Stomach (tissue), 4 donors: ENCODE measurements around the gene HECA.

Source experiments
- EP300 ChIP-seq: sonication (generic); formaldehyde crosslinking; IDR thresholded peaks from one replicate; pipeline ENCODE4 v1.6.1; 2017; ENCODE audit warnings: antibody characterized with exemption
- POLR2A ChIP-seq, 4 donors: fragments of 450-650 bp; IDR thresholded peaks; one replicate each; pipeline ENCODE4 v1.6.1; 2016; ENCODE audit warnings: antibody characterized with exemption in 4 of 4, control low read depth in 2 of 4, mild to moderate bottlenecking in 1 of 4, moderate library complexity in 1 of 4
- POLR2AphosphoS5 ChIP-seq, 3 donors: sonication (generic); formaldehyde crosslinking; IDR thresholded peaks; one replicate each; pipeline ENCODE4 v1.6.1; 2016; ENCODE audit warnings: antibody characterized with exemption in 3 of 3
- TF ChIP-seq, protein P1 (sequence below), 7 experiments: fragments of 450-650 bp in 4 of 7; fragments of 200-600 bp in 3 of 7; sonication (generic) in 3 of 7; IDR thresholded peaks; one replicate each; pipeline ENCODE4 v1.5.1; 2016 to 2019; ENCODE audit warnings: antibody characterized with exemption in 7 of 7, control low read depth in 2 of 7, mild to moderate bottlenecking in 1 of 7

DNA sequence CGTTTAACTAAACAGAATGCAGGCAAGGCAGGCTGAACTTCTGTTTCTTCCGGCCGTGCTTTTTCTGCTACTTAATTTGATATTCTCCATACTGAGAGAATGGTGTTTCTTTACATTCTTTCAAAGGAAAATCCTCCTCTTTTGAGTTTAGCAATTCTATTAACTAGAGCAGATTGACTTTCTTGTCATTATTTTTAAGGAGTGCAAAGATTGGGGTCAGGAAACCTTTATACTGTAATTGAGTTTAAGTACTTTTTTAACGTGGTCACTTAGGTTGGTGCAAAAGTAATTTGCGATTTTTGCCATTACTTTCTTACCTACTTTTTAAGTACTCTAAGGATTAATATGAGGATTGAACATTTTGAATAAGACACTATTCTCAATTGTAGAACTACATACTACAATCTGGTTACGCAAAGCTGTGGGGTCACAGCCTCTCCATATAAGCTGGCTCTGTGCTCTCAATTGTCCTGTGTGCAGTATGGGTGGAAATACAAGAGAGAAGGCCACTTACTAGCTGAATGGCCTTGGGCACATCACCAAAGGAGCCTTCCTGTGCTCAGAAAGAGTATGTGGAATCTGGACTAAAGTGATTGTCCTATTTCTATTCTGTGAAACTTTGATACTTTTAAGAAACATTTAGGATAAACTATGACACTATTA is 16.7 kb downstream of the HECA start:
- TF ChIP-seq, protein P1, sequence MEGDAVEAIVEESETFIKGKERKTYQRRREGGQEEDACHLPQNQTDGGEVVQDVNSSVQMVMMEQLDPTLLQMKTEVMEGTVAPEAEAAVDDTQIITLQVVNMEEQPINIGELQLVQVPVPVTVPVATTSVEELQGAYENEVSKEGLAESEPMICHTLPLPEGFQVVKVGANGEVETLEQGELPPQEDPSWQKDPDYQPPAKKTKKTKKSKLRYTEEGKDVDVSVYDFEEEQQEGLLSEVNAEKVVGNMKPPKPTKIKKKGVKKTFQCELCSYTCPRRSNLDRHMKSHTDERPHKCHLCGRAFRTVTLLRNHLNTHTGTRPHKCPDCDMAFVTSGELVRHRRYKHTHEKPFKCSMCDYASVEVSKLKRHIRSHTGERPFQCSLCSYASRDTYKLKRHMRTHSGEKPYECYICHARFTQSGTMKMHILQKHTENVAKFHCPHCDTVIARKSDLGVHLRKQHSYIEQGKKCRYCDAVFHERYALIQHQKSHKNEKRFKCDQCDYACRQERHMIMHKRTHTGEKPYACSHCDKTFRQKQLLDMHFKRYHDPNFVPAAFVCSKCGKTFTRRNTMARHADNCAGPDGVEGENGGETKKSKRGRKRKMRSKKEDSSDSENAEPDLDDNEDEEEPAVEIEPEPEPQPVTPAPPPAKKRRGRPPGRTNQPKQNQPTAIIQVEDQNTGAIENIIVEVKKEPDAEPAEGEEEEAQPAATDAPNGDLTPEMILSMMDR (IDR thresholded peaks at IDR 0.05) = no peak
- no peak for TF ChIP-seq POLR2A (IDR thresholded peaks at IDR 0.05)
- TF ChIP-seq POLR2AphosphoS5 (IDR thresholded peaks at IDR 0.05) = no peak
- TF ChIP-seq EP300 = no peak
